Activated CD4-positive, CD25-positive, alpha-beta regulatory T cell treated with anti-CD3 and anti-CD28 coated beads, Interleukin-2, amount 50 U/mL, for 16 hours (primary cell): ENCODE data around the gene TET2.
A peak's percentile ranks its signal among the peaks of the same experiment; 100 is the strongest.
"Not testable (repeated sequence)": the region's sequence is repeated elsewhere in the genome, so short reads cannot be mapped to it uniquely, and the experiment has no call there.

Experiments
- DNase-seq: peaks from one replicate; pipeline ENCODE4 v3.0.0-alpha.2; 2020; ENCODE audit warnings: low read depth, low spot score

Gene TET2

GRCh38 chr4:105288121-105288520 lies 141.4 kb downstream of the TET2 start:
- no peak for DNase-seq

DNA sequence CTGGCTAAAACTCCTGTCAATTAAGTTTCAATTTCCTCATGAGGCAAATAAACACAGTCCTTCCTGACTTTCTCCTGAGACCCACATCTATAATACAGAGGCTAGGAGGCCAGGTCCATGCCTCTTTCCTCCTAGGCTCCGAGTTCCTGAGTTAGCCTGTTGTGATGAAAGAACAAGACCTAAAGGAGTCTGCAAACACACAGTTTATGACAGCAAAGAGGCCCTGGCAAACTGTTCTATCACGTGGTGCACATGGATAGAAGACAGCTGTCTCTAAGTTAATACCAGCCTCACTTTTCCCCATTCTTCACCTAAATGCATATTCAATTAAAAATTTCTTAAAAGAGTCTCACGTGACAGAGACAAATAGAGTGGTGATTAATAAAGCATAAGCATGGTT lies 145.2 kb downstream of the TET2 start:
- no peak for DNase-seq

DNA sequence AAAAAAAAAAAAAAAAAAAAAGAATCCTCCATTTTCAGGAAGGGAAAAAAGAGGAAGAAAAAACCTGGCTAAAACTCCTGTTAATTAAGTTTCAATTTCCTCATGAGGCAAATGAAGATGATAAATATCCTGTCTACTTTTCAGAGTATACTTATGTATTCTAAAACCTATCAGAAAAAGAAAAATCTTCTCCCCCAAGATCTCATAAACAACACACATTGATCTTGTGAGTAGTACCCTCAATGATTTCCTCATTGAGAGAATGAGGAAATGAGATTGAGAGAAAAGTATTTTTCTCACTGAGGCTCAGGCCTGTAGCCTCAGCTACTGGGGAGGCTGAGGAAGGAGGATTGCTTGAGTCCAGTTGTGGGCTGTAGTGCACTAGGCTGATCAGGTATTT lies 146.7 kb downstream of the TET2 start:
- DNase-seq: no peak

- DNase-seq: no peak
Observed at GRCh38 chr4:105296672-105297071, 150.0 kb downstream of the TET2 start.

DNA sequence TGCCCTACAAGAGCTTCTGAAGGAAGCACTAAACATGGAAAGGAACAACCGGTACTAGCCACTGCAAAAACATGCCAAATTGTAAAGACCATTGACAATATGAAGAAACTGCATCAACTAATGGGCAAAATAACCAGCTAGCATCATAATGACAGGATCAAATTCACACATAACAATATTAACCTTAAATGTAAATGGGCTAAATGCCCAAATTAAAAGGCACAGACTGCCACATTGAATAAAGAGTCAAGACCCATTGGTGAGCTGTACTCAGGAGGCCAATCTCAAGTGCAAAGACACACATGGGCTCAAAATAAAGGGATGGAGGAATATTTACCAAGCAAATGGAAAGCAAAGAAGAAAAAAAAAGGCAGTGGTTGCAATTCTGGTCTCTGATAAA lies 152.4 kb downstream of the TET2 start:
- not testable (repeated sequence) for DNase-seq

DNA sequence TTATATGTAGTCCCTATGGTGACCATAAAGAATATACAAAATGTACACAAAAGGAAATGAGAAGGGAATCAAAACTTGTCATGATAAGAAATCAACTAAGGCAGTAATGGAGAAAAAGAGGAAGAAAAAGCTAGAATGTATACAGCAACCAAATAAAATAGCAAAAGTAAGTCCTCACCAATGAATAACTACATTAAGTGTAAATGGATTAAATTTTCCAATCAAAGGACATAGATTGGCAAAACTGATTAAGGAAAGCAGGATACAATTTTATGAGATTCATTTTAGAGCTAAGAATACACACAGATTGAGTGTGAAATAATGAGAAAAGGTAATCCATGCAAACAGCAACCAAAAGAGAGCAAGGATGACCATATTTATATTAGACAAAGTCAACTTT lies 157.4 kb downstream of the TET2 start:
- DNase-seq: no peak

DNA sequence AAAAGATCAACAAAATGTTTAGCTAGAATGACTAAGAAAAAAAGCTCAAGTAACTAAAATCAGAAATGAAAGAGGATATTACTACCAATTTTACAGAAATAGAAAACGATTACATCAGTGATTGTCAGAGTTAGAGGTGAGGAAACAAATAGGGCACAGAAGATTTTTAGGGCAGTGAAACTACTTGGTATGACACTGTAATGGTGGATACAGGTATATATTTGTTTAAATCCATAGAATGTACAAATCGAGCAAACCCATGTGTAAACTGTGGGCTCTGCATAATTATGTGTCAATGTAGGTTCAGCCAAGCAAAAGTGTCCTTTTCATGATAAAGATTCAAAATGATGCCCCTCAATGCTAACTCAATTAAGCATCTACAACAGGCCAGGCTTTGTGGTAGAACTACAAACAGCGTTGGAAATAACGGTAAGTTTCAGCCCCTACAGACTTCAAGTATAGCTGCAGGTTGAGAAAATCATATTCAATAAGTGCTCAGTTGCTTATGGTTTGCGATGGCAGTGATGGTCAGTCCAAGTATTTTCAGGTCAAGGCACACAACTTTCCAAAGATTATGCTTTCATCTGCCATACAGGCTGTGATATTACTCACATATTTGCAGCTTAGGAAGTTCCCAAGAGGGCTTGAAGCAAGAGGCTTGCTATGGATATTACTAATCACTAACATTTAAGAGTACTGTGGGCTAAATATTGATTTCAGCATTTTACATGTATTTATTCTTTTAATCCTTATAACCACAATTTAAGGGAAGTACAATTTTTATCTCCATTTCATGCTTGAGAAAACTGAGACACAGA lies 158.6 kb downstream of the TET2 start:
- no peak for DNase-seq

GRCh38 chr4:105306158-105306781 lies 159.6 kb downstream of the TET2 start:
- peak; percentile 37 for DNase-seq

GRCh38 chr4:105306820-105307219 lies 160.1 kb downstream of the TET2 start:
- no peak for DNase-seq

GRCh38 chr4:105318486-105318885 lies 171.8 kb downstream of the TET2 start:
- no peak for DNase-seq

- no peak for DNase-seq
Observed at GRCh38 chr4:105327222-105327621, 180.5 kb downstream of the TET2 start.

DNA sequence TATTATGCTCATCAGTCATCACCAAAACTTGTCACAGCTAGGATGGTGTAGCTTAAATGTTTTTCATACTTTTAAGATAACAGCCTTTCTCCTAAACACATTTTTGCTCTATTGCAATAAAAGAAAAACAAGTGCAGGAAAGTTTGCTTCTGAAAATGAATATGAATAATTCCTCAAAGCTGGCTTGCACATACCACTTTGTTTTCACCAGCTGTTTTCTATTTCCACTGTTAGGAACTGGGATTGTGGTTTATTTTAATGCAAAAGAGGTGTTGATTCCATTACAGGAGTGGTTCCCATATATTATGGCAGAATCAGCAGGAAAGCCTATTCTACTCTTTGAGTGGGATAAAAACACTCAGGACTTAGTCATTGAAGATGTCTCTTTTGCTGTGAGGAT lies 181.3 kb downstream of the TET2 start:
- no peak for DNase-seq

DNA sequence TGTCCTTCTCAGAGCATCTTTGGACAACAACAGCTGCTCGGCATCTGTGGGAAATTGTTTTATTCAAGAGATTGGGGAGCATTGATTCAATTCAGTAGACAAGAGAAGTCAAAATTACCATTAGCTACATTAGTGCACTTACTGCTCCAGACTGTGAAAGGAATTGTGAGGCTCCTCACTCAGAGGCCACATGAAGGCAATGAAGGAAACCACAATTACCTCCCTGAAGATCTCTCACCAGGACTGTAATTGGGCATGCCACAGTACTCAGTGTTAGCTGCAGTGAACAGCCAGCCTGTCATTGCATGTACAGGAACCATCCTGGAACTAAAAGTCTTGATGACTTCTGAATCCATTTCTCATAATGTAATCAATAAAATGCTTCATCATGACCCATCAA lies 182.4 kb downstream of the TET2 start:
- no peak for DNase-seq
